SH-SY5Y (cell line): ENCODE results near the gene UBASH3A.

Source experiments
- GATA2 ChIP-seq: IDR thresholded peaks from 2 replicates; pipeline ENCODE4 v1.6.1; 2011; ENCODE audit warnings: mild to moderate bottlenecking, low read depth, low read length
- GATA3 ChIP-seq: IDR thresholded peaks from 2 replicates; pipeline ENCODE4 v1.6.1; 2011; ENCODE audit warnings: low read depth, mild to moderate bottlenecking, low read length, moderate library complexity

UBASH3A gene

GRCh38 chr21:42367367-42368165 lies 36.1 kb upstream of the UBASH3A start:
- no peak for TF ChIP-seq GATA2
- TF ChIP-seq GATA3: no peak

GRCh38 chr21:42369821-42370220 lies 33.9 kb upstream of the UBASH3A start:
- TF ChIP-seq GATA3 (no peak), GATA2 (no peak)

- TF ChIP-seq GATA2 (no peak), GATA3 (no peak)
Observed at GRCh38 chr21:42370894-42371654, 32.6 kb upstream of the UBASH3A start.

- no peak for TF ChIP-seq GATA3
- no peak for TF ChIP-seq GATA2
Observed at GRCh38 chr21:42373196-42373907, 30.4 kb upstream of the UBASH3A start.

- TF ChIP-seq GATA3: no peak
- TF ChIP-seq GATA2: no peak
Observed at GRCh38 chr21:42373908-42374455, 29.7 kb upstream of the UBASH3A start.

GRCh38 chr21:42374457-42374856 lies 29.2 kb upstream of the UBASH3A start:
- TF ChIP-seq GATA2 (no peak), GATA3 (no peak)

- TF ChIP-seq GATA2: no peak
- no peak for TF ChIP-seq GATA3
Observed at GRCh38 chr21:42374864-42375499, 28.7 kb upstream of the UBASH3A start.

- TF ChIP-seq GATA2 (no peak), GATA3 (no peak)
Observed at GRCh38 chr21:42375506-42375905, 28.2 kb upstream of the UBASH3A start.

- TF ChIP-seq GATA3: no peak
- TF ChIP-seq GATA2: no peak
Observed at GRCh38 chr21:42375966-42376337, 27.8 kb upstream of the UBASH3A start.

- TF ChIP-seq GATA2 (no peak), GATA3 (no peak)
Observed at GRCh38 chr21:42376338-42376982, 27.2 kb upstream of the UBASH3A start.

GRCh38 chr21:42377211-42377950 lies 26.3 kb upstream of the UBASH3A start:
- TF ChIP-seq GATA2: no peak
- TF ChIP-seq GATA3: no peak

- TF ChIP-seq GATA2: no peak
- TF ChIP-seq GATA3: no peak
Observed at GRCh38 chr21:42377951-42378340, 25.8 kb upstream of the UBASH3A start.

- TF ChIP-seq GATA3: no peak
Observed at GRCh38 chr21:42378418-42378817, 25.3 kb upstream of the UBASH3A start.
